Measurements from ENCODE around the gene CTNND2.

Gene CTNND2

GRCh38 chr5:11443831-11444230, 460.4 kb downstream of the CTNND2 start:
- no peak for TF ChIP-seq CTCF (conservative IDR thresholded peaks at IDR 0.05; ENCODE audit: low read depth, low read length)
- Histone ChIP-seq H3K4me1 (ENCODE audit: low read depth, poor library complexity, severe bottlenecking) (no peaks in the 10 kb centered on the region), H3K4me3 (IDR thresholded peaks at IDR 0.05; ENCODE audit: insufficient read depth, low read depth, low read length) (no peak overlapping the region), H3K27me3 (ENCODE audit: insufficient read depth, low read depth) (no peaks in the 10 kb centered on the region), H3K79me2 (ENCODE audit: insufficient read depth, low read depth) (no peaks in the 10 kb centered on the region), H3K36me3 (ENCODE audit: insufficient read depth) (no peaks in the 10 kb centered on the region), H3K9ac (no peak overlapping the region), H4K20me1 (ENCODE audit: insufficient read depth) (no peaks in the 10 kb centered on the region), H3K27ac (no peak overlapping the region), H3K4me2 (no peak overlapping the region), H2AFZ (ENCODE audit: low read depth) (no peak overlapping the region)

- H3K9ac ChIP-seq = no peak overlapping the region
- no peak overlapping the region for H3K4me2 ChIP-seq
- H3K27ac ChIP-seq = no peak overlapping the region
- no peaks in the 10 kb centered on the region for H4K20me1 ChIP-seq (ENCODE audit: insufficient read depth)
- no peaks in the 10 kb centered on the region for H3K27me3 ChIP-seq (ENCODE audit: insufficient read depth, low read depth)
- no peaks in the 10 kb centered on the region for H3K4me1 ChIP-seq (ENCODE audit: low read depth, poor library complexity, severe bottlenecking)
- H3K36me3 ChIP-seq (ENCODE audit: insufficient read depth) = no peaks in the 10 kb centered on the region
- H2AFZ ChIP-seq (ENCODE audit: low read depth) = no peak overlapping the region
- no peak for TF ChIP-seq CTCF (conservative IDR thresholded peaks at IDR 0.05; ENCODE audit: low read depth, low read length)
- H3K4me3 ChIP-seq (IDR thresholded peaks at IDR 0.05; ENCODE audit: insufficient read depth, low read depth, low read length) = no peak overlapping the region
- no peaks in the 10 kb centered on the region for H3K79me2 ChIP-seq (ENCODE audit: insufficient read depth, low read depth)
These were observed 472.1 kb downstream of the CTNND2 start for GRCh38 chr5:11432116-11432515.

- no peak for TF ChIP-seq CTCF (conservative IDR thresholded peaks at IDR 0.05; ENCODE audit: low read depth, low read length)
- H3K4me2 ChIP-seq = no peak overlapping the region
- H3K4me3 ChIP-seq (IDR thresholded peaks at IDR 0.05; ENCODE audit: insufficient read depth, low read depth, low read length) = no peak overlapping the region
- no peaks in the 10 kb centered on the region for H3K4me1 ChIP-seq (ENCODE audit: low read depth, poor library complexity, severe bottlenecking)
- H2AFZ ChIP-seq (ENCODE audit: low read depth) = no peak overlapping the region
- H3K27me3 ChIP-seq (ENCODE audit: insufficient read depth, low read depth) = no peaks in the 10 kb centered on the region
- no peak overlapping the region for H3K27ac ChIP-seq
- no peaks in the 10 kb centered on the region for H3K79me2 ChIP-seq (ENCODE audit: insufficient read depth, low read depth)
- no peak overlapping the region for H3K9ac ChIP-seq
- no peaks in the 10 kb centered on the region for H4K20me1 ChIP-seq (ENCODE audit: insufficient read depth)
- no peaks in the 10 kb centered on the region for H3K36me3 ChIP-seq (ENCODE audit: insufficient read depth)
These were observed 475.0 kb downstream of the CTNND2 start for GRCh38 chr5:11429254-11429653.

- Histone ChIP-seq H2AFZ (ENCODE audit: low read depth) (no peak overlapping the region), H4K20me1 (ENCODE audit: insufficient read depth) (no peaks in the 10 kb centered on the region), H3K27me3 (ENCODE audit: insufficient read depth, low read depth) (no peaks in the 10 kb centered on the region), H3K36me3 (ENCODE audit: insufficient read depth) (no peaks in the 10 kb centered on the region), H3K27ac (no peak overlapping the region), H3K4me3 (IDR thresholded peaks at IDR 0.05; ENCODE audit: insufficient read depth, low read depth, low read length) (no peak overlapping the region), H3K79me2 (ENCODE audit: insufficient read depth, low read depth) (no peaks in the 10 kb centered on the region), H3K4me1 (ENCODE audit: low read depth, poor library complexity, severe bottlenecking) (no peaks in the 10 kb centered on the region), H3K4me2 (no peak overlapping the region), H3K9ac (no peak overlapping the region)
- no peak for TF ChIP-seq CTCF (conservative IDR thresholded peaks at IDR 0.05; ENCODE audit: low read depth, low read length)
These were observed 476.7 kb downstream of the CTNND2 start for GRCh38 chr5:11427569-11427968.

GRCh38 chr5:11426442-11426841, 477.8 kb downstream of the CTNND2 start:
- H3K4me2 ChIP-seq = no peak overlapping the region
- H3K27ac ChIP-seq = no peak overlapping the region
- H2AFZ ChIP-seq (ENCODE audit: low read depth) = no peak overlapping the region
- H4K20me1 ChIP-seq (ENCODE audit: insufficient read depth) = no peaks in the 10 kb centered on the region
- no peak overlapping the region for H3K4me3 ChIP-seq (IDR thresholded peaks at IDR 0.05; ENCODE audit: insufficient read depth, low read depth, low read length)
- no peaks in the 10 kb centered on the region for H3K36me3 ChIP-seq (ENCODE audit: insufficient read depth)
- H3K4me1 ChIP-seq (ENCODE audit: low read depth, poor library complexity, severe bottlenecking) = no peaks in the 10 kb centered on the region
- H3K9ac ChIP-seq = no peak overlapping the region
- TF ChIP-seq CTCF (conservative IDR thresholded peaks at IDR 0.05; ENCODE audit: low read depth, low read length) = no peak
- no peaks in the 10 kb centered on the region for H3K79me2 ChIP-seq (ENCODE audit: insufficient read depth, low read depth)
- no peaks in the 10 kb centered on the region for H3K27me3 ChIP-seq (ENCODE audit: insufficient read depth, low read depth)

Measured in KMS-11 (cell line).